H1 (cell line): ENCODE data around the gene C15orf39. TPM values are rescaled to one million over a fixed set of nuclear protein-coding genes. Genes with fewer than 3 reads are reported as not detected.

ENCODE experiments used
- CTCF ChIA-PET: fragments of 300-600 bp; sonication (Branson Sonifier 250); formaldehyde crosslinking; loops from one replicate; lab custom pipeline; 2021; ENCODE audit not compliant: partially characterized antibody; lab: Charles Lee
- POLR2A ChIA-PET: fragments of 300-600 bp; sonication (Branson Sonifier 250); formaldehyde crosslinking; loops from one replicate; lab custom pipeline; 2021; ENCODE audit warnings: inconsistent platforms; ENCODE audit not compliant: partially characterized antibody; lab: Charles Lee
- DNase-seq, 2 experiments: peaks; one replicate each; pipeline versions ENCODE4 v3.0.0 to v3.0.0-alpha.2; 2010 to 2022; ENCODE audit warnings: low spot score in 2 of 2, low read depth in 1 of 2, mixed read lengths in 1 of 2
- FAIRE-seq: peaks from 2 replicates; lab custom pipeline; 2011; peaks lifted over from hg19 to GRCh38; lab: Jason Lieb, UNC
- H2AFZ ChIP-seq: 2 replicates; pipeline ENCODE4 v1.8.1; 2012; ENCODE audit warnings: low read length, inconsistent platforms
- H2AK5ac ChIP-seq: 2 replicates; pipeline ENCODE4 v1.6.1; 2013; ENCODE audit warnings: low read depth, low read length
- H2BK120ac ChIP-seq: replicated peaks from 2 replicates; pipeline ENCODE3; 2013; ENCODE audit warnings: low read depth, low read length, inconsistent platforms
- H2BK12ac ChIP-seq: 2 replicates; pipeline ENCODE4 v1.6.1; 2013; ENCODE audit warnings: low read depth, low read length
- H2BK15ac ChIP-seq: 2 replicates; pipeline ENCODE4 v1.6.1; 2013; ENCODE audit warnings: low read length
- H2BK20ac ChIP-seq: 2 replicates; pipeline ENCODE4 v1.6.1; 2013; ENCODE audit warnings: low read length
- H2BK5ac ChIP-seq: 2 replicates; pipeline ENCODE4 v1.6.1; 2013; ENCODE audit warnings: low read depth, low read length
- H3K14ac ChIP-seq: 2 replicates; pipeline ENCODE4 v1.6.1; 2013; ENCODE audit warnings: inconsistent platforms; ENCODE audit not compliant: insufficient read length
- H3K18ac ChIP-seq: 2 replicates; pipeline ENCODE4 v1.6.1; 2013; ENCODE audit warnings: low read length; ENCODE audit errors: extremely low read depth
- H3K23ac ChIP-seq: 2 replicates; pipeline ENCODE4 v1.6.1; 2013; ENCODE audit warnings: inconsistent platforms; ENCODE audit not compliant: insufficient read length
- H3K23me2 ChIP-seq: 2 replicates; pipeline ENCODE4 v1.6.1; 2013; ENCODE audit warnings: low read depth, low read length
- H3K27ac ChIP-seq: 2 replicates; pipeline ENCODE4 v1.6.1; 2011; ENCODE audit warnings: low read depth, low read length, inconsistent platforms
- H3K27me3 ChIP-seq, 4 experiments: replicated peaks in 1 of 4; 1 replicate in 1 of 4; 2 replicates in 3 of 4; pipeline versions ENCODE4 v1.6.1 to v1.8.1; 2011 to 2013; ENCODE audit warnings: low read length in 3 of 4, mild to moderate bottlenecking in 3 of 4, inconsistent platforms in 2 of 4, mixed read lengths in 2 of 4, moderate library complexity in 1 of 4; ENCODE audit not compliant: control insufficient read depth in 3 of 4, insufficient read depth in 3 of 4; ENCODE audit errors: extremely low read depth in 1 of 4
- H3K36me3 ChIP-seq, 4 experiments: 2 replicates each; pipeline versions ENCODE4 v1.6.1 to v1.8.1; 2011 to 2013; ENCODE audit warnings: mild to moderate bottlenecking in 4 of 4, low read length in 3 of 4, moderate library complexity in 2 of 4, control low read depth in 1 of 4, inconsistent platforms in 1 of 4; ENCODE audit not compliant: insufficient read depth in 4 of 4, control insufficient read depth in 2 of 4
- H3K4ac ChIP-seq: replicated peaks from 2 replicates; pipeline ENCODE3; 2013; ENCODE audit warnings: low read length, low read depth, mixed read lengths, inconsistent platforms; ENCODE audit not compliant: insufficient read length
- H3K4me1 ChIP-seq, 4 experiments: replicated peaks in 1 of 4; 1 replicate in 1 of 4; 2 replicates in 3 of 4; pipeline versions ENCODE4 v1.6.1 to v1.8.1; 2011 to 2013; ENCODE audit warnings: low read length in 3 of 4, inconsistent platforms in 2 of 4, mixed read lengths in 1 of 4; ENCODE audit not compliant: insufficient read depth in 4 of 4, control insufficient read depth in 3 of 4
- H3K4me2 ChIP-seq, 2 experiments: 2 replicates each; pipeline versions ENCODE4 v1.6.1 to v1.8.1; 2011 to 2013; ENCODE audit warnings: low read depth in 2 of 2, low read length in 2 of 2, control low read depth in 1 of 2, inconsistent platforms in 1 of 2, mild to moderate bottlenecking in 1 of 2; ENCODE audit not compliant: insufficient read depth in 1 of 2
- H3K4me3 ChIP-seq, 4 experiments: fragments of 200-600, 300-600 bp in 1 of 4; sonication (generic), shearing (Covaris generic), sonication (Bioruptor Twin) in 1 of 4; 2 replicates each; pipeline versions ENCODE4 v1.5.1 to v1.8.1; 2011 to 2016; ENCODE audit warnings: low read length in 4 of 4, low read depth in 3 of 4, control low read depth in 2 of 4, inconsistent platforms in 2 of 4, mild to moderate bottlenecking in 2 of 4, mixed read lengths in 1 of 4, moderate library complexity in 1 of 4; ENCODE audit not compliant: insufficient read depth in 2 of 4; ENCODE audit errors: extremely low read depth in 1 of 4
- H3K56ac ChIP-seq: replicated peaks from 2 replicates; pipeline ENCODE3; 2013; ENCODE audit warnings: low read depth, mild to moderate bottlenecking, mixed read lengths, low read length, inconsistent platforms; ENCODE audit not compliant: insufficient read length
- H3K79me1 ChIP-seq: 2 replicates; pipeline ENCODE4 v1.6.1; 2013; ENCODE audit warnings: low read depth, low read length, control low read depth
- H3K79me2 ChIP-seq, 2 experiments: 2 replicates each; pipeline versions ENCODE4 v1.6.1 to v1.8.1; 2012 to 2013; ENCODE audit warnings: low read length in 2 of 2, mild to moderate bottlenecking in 2 of 2, inconsistent platforms in 1 of 2; ENCODE audit not compliant: insufficient read depth in 2 of 2, control insufficient read depth in 1 of 2
- H3K9ac ChIP-seq, 4 experiments: replicated peaks in 1 of 4; 1 replicate in 1 of 4; 2 replicates in 3 of 4; pipeline versions ENCODE4 v1.6.1 to v1.8.1; 2011 to 2013; ENCODE audit warnings: low read depth in 3 of 4, low read length in 3 of 4, control low read depth in 2 of 4, mild to moderate bottlenecking in 2 of 4, moderate library complexity in 2 of 4, inconsistent platforms in 1 of 4; ENCODE audit errors: extremely low read depth in 1 of 4
- H3K9me3 ChIP-seq, 2 experiments: 2 replicates each; pipeline versions ENCODE4 v1.6.1 to v1.8.1; 2012 to 2013; ENCODE audit warnings: mild to moderate bottlenecking in 2 of 2, moderate library complexity in 2 of 2, control low read depth in 1 of 2, inconsistent platforms in 1 of 2, low read depth in 1 of 2, low read length in 1 of 2, mixed read lengths in 1 of 2; ENCODE audit not compliant: insufficient read depth in 2 of 2
- H4K20me1 ChIP-seq, 2 experiments: replicated peaks in 1 of 2; 2 replicates each; pipeline versions ENCODE3 to v1.8.1; 2011 to 2013; ENCODE audit warnings: inconsistent platforms in 2 of 2, low read length in 2 of 2, mild to moderate bottlenecking in 1 of 2; ENCODE audit not compliant: insufficient read depth in 2 of 2, control insufficient read depth in 1 of 2
- H4K5ac ChIP-seq: 2 replicates; pipeline ENCODE4 v1.6.1; 2013; ENCODE audit warnings: low read length, low read depth, mixed read lengths, inconsistent platforms; ENCODE audit not compliant: insufficient read length
- H4K8ac ChIP-seq: 2 replicates; pipeline ENCODE4 v1.8.0; 2013; ENCODE audit warnings: mild to moderate bottlenecking, moderate library complexity, low read length, inconsistent platforms; ENCODE audit not compliant: insufficient read depth; ENCODE audit errors: extremely low read depth
- H4K91ac ChIP-seq: replicated peaks from 2 replicates; pipeline ENCODE3; 2013; ENCODE audit warnings: low read length, mixed read lengths, inconsistent platforms; ENCODE audit not compliant: insufficient read length
- BACH1 ChIP-seq: IDR thresholded peaks from 2 replicates; pipeline ENCODE4 v1.6.1; 2012; ENCODE audit warnings: low read length, improper control_type of control experiment
- E2F6 ChIP-seq: IDR thresholded peaks from 2 replicates; pipeline ENCODE4 v1.6.1; 2012; ENCODE audit warnings: inconsistent platforms
- EGR1 ChIP-seq: IDR thresholded peaks from 2 replicates; pipeline ENCODE4 v1.6.1; 2011; ENCODE audit warnings: low read depth, low read length, borderline replicate concordance
- EP300 ChIP-seq, 2 experiments: IDR thresholded peaks; 1 replicate in 1 of 2; 2 replicates in 1 of 2; pipeline ENCODE4 v1.6.1; 2011 to 2012; ENCODE audit warnings: low read depth in 2 of 2, low read length in 2 of 2, mild to moderate bottlenecking in 2 of 2, borderline replicate concordance in 1 of 2, inconsistent platforms in 1 of 2, moderate library complexity in 1 of 2
- HDAC2 ChIP-seq, 2 experiments: fragments of 300-600 bp in 1 of 2; sonication (generic) in 1 of 2; IDR thresholded peaks; 2 replicates each; pipeline ENCODE4 v1.6.1; 2011 to 2012; ENCODE audit warnings: low read depth in 2 of 2, low read length in 2 of 2, mild to moderate bottlenecking in 2 of 2, moderate library complexity in 2 of 2, borderline replicate concordance in 1 of 2, inconsistent platforms in 1 of 2
- SP4 ChIP-seq: IDR thresholded peaks from 2 replicates; pipeline ENCODE4 v1.6.1; 2012; ENCODE audit warnings: low read length, inconsistent platforms
- SRF ChIP-seq: IDR thresholded peaks from 2 replicates; pipeline ENCODE4 v1.6.1; 2011; ENCODE audit warnings: mild to moderate bottlenecking, low read depth, low read length, moderate library complexity
- TBP ChIP-seq: IDR thresholded peaks from 2 replicates; pipeline ENCODE4 v1.6.1; 2011; ENCODE audit warnings: low read depth, low read length, improper control_type of control experiment
- TEAD4 ChIP-seq: IDR thresholded peaks from 2 replicates; pipeline ENCODE4 v1.6.1; 2012; ENCODE audit warnings: low read depth, low read length, inconsistent platforms, mixed read lengths
- WGBS, 2 experiments: shearing (Covaris generic) in 1 of 2; methylation state at CpG; one replicate each; pipeline versions ENCODE4 v1.1.6 to v1.1.7; 2013 to 2015; ENCODE audit warnings: low lambda C conversion rate in 2 of 2, mixed read lengths in 2 of 2, inconsistent platforms in 1 of 2, low coverage in 1 of 2, missing lambda C conversion rate in 1 of 2; ENCODE audit not compliant: insufficient replicate concordance in 2 of 2, insufficient coverage in 1 of 2, insufficient read length in 1 of 2; ENCODE audit errors: extremely low coverage in 1 of 2, missing lambda C conversion rate in 1 of 2; 5-methylcytosine and 5-hydroxymethylcytosine counted together
- polyA plus RNA-seq, 7 experiments: library from polyadenylated mRNA; depleted of rRNA in 3 of 7; stranded (reverse) in 5 of 7; unstranded in 2 of 7; fragments of >200 nt in 5 of 7; fragments of 200-250 nt in 2 of 7; gene quantifications; 1 replicate in 5 of 7; 2 replicates in 1 of 7; 4 replicates in 1 of 7; pipeline versions ENCODE4 v1.2.1 to v1.2.3, GENCODE V29; 2011 to 2013; ENCODE audit warnings: missing spikeins in 2 of 7, mixed read lengths in 2 of 7
- total RNA-seq: library from RNA; stranded (reverse); fragmentation: NEBNext Ultra II Directional; extraction: Animal tissue kit (Norgen Biotek cat#: 25700); gene quantifications from 2 replicates; pipeline ENCODE4 v1.2.1, GENCODE V29; 2021

C15orf39 gene
- total and polyA plus RNA-seq, 2 of the 8 experiments (the other 6 are each of a cell fraction or from before 2014, with no cell fraction given) = 13.8 to 38.5 TPM

- Histone ChIP-seq H3K4me1 (peaks cover 0 to 42% (median 26%) of the 10 kb centered on the region in 4 experiments; a peak in 6 of 7 replicates), H3K79me2 (peaks cover 11 to 17% of the 10 kb centered on the region in 2 experiments; a peak in 3 of 4 replicates), H4K20me1 (peaks cover 5 to 7% of the 10 kb centered on the region in 2 experiments), H4K8ac (no peak overlapping the region), H3K14ac (no peak overlapping the region), H3K36me3 (no peaks in the 10 kb centered on the region), H3K4me3 (no peak overlapping the region), H3K23me2 (peaks cover 20% of the 10 kb centered on the region; the same call in 1 of the 2 replicates), H3K79me1 (peaks cover 3% of the 10 kb centered on the region), H3K27ac (no peak overlapping the region), H3K18ac (no peak overlapping the region), H3K9ac (no peak overlapping the region), H4K91ac (no peak overlapping the region), H2BK12ac (no peak overlapping the region), H2BK20ac (no peak overlapping the region), H4K5ac (no peak overlapping the region), H2BK5ac (no peak overlapping the region), H3K56ac (no peak overlapping the region), H2AFZ (no peak overlapping the region), H3K4ac (no peak overlapping the region), H2BK15ac (peak overlapping the region; percentile 51; the same call in 1 of the 2 replicates), H2BK120ac (no peak overlapping the region), H2AK5ac (no peak overlapping the region), H3K9me3 (no peaks in the 10 kb centered on the region), H3K4me2 (peak overlapping the region in 1 of 2 experiments; percentile 13; a peak in 2 of 4 replicates), H3K23ac (no peak overlapping the region), H3K27me3 (peaks cover 0 to 6% (median 2%) of the 10 kb centered on the region in 4 experiments; a peak in 1 of 7 replicates)
- FAIRE-seq = no peak
- 74% methylated on average over 3 of the region's 3 CpGs; no CpG with 5 or more reads in 1 of the 2 experiments for WGBS, 2 experiments
- no peak for DNase-seq
- ChIA-PET CTCF (interaction anchor here (0.8 to 8.3 kb wide), 9 partner anchors 16 to 479 kb away, joined by 3 to 90 read pairs (median 4); no protein-coding TSS in a partner anchor), POLR2A (interaction anchor here (1.0 to 2.0 kb wide), 7 partner anchors 9 to 261 kb away, joined by 3 to 6 read pairs (median 3); partner anchors contain the start of gene COX5A)
- TF ChIP-seq SRF (no peak), EP300 (IDR thresholded peaks at IDR 0.05; ENCODE audit: borderline replicate concordance in 1 of 2, low read depth in 2 of 2, low read length in 2 of 2) (no peak), EGR1 (no peak), TEAD4 (no peak), HDAC2 (IDR thresholded peaks at IDR 0.05; ENCODE audit: borderline replicate concordance in 1 of 2, low read depth in 2 of 2, low read length in 2 of 2) (no peak), BACH1 (no peak), E2F6 (peak; percentile 73), SP4 (no peak), TBP (peak; percentile 84)
Measured at GRCh38 chr15:75198560-75199356, 2.9 kb upstream of the C15orf39 start.
